Testis (tissue), 2 donors: ENCODE data around the gene KNG1.

Experiments used
- CTCF ChIP-seq, 3 experiments: fragments of 450-650 bp in 2 of 3; fragments of 200-600 bp in 1 of 3; sonication (generic) in 1 of 3; IDR thresholded peaks; one replicate each; pipeline ENCODE4 v1.5.1; 2016 to 2019; ENCODE audit warnings: antibody characterized with exemption in 3 of 3, mild to moderate bottlenecking in 2 of 3, moderate library complexity in 1 of 3
- POLR2A ChIP-seq: fragments of 450-650 bp; IDR thresholded peaks from one replicate; pipeline ENCODE4 v1.6.1; 2017; ENCODE audit warnings: antibody characterized with exemption, mild to moderate bottlenecking, moderate library complexity

GRCh38 chr3:186786922-186787321, 69.8 kb downstream of the KNG1 start:
- no peak for TF ChIP-seq CTCF (IDR thresholded peaks at IDR 0.05)
- TF ChIP-seq POLR2A = no peak
